ENCODE results near the gene GNG4. TPM values are rescaled to one million over a fixed set of nuclear protein-coding genes. Genes with fewer than 3 reads are reported as not detected.

The GNG4 gene
- total and polyA plus RNA-seq, 9 of the 15 experiments (the other 6 are each of a cell fraction or from before 2014, with no cell fraction given) = 0.06 to 0.58 (median 0.08) TPM; not detected in 4

DNA sequence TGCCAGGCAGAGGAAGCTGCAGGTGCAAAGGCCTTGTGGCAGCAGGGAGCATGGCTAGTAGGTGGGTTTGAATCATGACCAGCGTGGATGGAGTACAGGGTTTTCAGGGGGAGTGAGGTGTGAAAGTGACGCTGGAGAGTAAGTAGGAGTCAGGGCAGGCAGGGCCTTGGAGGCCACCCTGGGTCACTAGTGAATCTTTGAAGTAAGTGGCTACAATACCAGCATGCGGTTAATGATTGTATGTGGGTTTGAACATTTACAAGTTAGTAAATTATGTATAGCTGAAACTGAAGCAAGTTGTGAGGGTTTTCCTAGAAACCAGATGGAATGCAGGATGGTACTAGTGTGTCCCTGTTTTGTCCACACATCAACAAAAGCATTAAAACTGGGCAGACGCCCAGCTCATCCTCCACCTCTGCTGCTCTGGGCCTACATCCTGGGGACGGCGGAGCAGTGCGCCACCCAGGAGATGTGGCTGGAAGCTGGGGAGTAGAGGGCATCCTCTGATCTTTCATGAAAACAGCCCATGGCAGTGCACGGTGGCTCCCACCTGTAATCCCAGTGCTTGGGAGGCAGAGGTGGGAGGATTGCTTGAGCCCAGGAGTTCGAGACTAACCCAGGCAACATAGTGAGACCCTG, 104.2 kb downstream of the GNG4 start:
- POLR2A ChIA-PET = no interaction called here
- intact Hi-C loops (cut with micrococcal nuclease) = no loop called here
- TF ChIP-seq ETS2 (tag; IDR thresholded peaks at IDR 0.05; ENCODE audit: borderline replicate concordance, poor library complexity, severe bottlenecking) (no peak), ZNF239 (CRISPR knock-in tag; IDR thresholded peaks at IDR 0.05) (no peak), TBP (optimal IDR thresholded peaks at IDR 0.05; ENCODE audit: low read depth, low read length) (no peak), PHF20 (IDR thresholded peaks at IDR 0.05; ENCODE audit: partially characterized antibody) (no peak), TCF7L2 (IDR thresholded peaks at IDR 0.05; ENCODE audit: low read depth, low read length) (no peak), ZNF23 (CRISPR knock-in tag; IDR thresholded peaks at IDR 0.05) (no peak), MBD2 (IDR thresholded peaks at IDR 0.05; ENCODE audit: borderline replicate concordance, low read depth) (no peak), BRD4 (IDR thresholded peaks at IDR 0.05) (no peak)
- TF ChIP-seq, protein P1, sequence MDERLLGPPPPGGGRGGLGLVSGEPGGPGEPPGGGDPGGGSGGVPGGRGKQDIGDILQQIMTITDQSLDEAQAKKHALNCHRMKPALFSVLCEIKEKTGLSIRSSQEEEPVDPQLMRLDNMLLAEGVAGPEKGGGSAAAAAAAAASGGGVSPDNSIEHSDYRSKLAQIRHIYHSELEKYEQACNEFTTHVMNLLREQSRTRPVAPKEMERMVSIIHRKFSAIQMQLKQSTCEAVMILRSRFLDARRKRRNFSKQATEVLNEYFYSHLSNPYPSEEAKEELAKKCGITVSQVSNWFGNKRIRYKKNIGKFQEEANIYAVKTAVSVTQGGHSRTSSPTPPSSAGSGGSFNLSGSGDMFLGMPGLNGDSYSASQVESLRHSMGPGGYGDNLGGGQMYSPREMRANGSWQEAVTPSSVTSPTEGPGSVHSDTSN (CRISPR knock-in tag; IDR thresholded peaks at IDR 0.05; ENCODE audit: low read depth) = no peak
- TF ChIP-seq, protein P1 (tag; conservative IDR thresholded peaks at IDR 0.05; ENCODE audit: low read depth) = no peak
- TF ChIP-seq, protein P2, sequence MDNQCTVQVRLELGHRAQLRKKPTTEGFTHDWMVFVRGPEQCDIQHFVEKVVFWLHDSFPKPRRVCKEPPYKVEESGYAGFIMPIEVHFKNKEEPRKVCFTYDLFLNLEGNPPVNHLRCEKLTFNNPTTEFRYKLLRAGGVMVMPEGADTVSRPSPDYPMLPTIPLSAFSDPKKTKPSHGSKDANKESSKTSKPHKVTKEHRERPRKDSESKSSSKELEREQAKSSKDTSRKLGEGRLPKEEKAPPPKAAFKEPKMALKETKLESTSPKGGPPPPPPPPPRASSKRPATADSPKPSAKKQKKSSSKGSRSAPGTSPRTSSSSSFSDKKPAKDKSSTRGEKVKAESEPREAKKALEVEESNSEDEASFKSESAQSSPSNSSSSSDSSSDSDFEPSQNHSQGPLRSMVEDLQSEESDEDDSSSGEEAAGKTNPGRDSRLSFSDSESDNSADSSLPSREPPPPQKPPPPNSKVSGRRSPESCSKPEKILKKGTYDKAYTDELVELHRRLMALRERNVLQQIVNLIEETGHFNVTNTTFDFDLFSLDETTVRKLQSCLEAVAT (IDR thresholded peaks at IDR 0.05) = no peak
- TF ChIP-seq, protein P3, sequence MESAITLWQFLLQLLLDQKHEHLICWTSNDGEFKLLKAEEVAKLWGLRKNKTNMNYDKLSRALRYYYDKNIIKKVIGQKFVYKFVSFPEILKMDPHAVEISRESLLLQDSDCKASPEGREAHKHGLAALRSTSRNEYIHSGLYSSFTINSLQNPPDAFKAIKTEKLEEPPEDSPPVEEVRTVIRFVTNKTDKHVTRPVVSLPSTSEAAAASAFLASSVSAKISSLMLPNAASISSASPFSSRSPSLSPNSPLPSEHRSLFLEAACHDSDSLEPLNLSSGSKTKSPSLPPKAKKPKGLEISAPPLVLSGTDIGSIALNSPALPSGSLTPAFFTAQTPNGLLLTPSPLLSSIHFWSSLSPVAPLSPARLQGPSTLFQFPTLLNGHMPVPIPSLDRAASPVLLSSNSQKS (CRISPR knock-in tag; IDR thresholded peaks at IDR 0.05) = no peak
- TF ChIP-seq, protein P4, sequence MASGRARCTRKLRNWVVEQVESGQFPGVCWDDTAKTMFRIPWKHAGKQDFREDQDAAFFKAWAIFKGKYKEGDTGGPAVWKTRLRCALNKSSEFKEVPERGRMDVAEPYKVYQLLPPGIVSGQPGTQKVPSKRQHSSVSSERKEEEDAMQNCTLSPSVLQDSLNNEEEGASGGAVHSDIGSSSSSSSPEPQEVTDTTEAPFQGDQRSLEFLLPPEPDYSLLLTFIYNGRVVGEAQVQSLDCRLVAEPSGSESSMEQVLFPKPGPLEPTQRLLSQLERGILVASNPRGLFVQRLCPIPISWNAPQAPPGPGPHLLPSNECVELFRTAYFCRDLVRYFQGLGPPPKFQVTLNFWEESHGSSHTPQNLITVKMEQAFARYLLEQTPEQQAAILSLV (tag; IDR thresholded peaks at IDR 0.05) = no peak
- TF ChIP-seq, protein P5, sequence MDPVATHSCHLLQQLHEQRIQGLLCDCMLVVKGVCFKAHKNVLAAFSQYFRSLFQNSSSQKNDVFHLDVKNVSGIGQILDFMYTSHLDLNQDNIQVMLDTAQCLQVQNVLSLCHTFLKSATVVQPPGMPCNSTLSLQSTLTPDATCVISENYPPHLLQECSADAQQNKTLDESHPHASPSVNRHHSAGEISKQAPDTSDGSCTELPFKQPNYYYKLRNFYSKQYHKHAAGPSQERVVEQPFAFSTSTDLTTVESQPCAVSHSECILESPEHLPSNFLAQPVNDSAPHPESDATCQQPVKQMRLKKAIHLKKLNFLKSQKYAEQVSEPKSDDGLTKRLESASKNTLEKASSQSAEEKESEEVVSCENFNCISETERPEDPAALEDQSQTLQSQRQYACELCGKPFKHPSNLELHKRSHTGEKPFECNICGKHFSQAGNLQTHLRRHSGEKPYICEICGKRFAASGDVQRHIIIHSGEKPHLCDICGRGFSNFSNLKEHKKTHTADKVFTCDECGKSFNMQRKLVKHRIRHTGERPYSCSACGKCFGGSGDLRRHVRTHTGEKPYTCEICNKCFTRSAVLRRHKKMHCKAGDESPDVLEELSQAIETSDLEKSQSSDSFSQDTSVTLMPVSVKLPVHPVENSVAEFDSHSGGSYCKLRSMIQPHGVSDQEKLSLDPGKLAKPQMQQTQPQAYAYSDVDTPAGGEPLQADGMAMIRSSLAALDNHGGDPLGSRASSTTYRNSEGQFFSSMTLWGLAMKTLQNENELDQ (CRISPR knock-in tag; IDR thresholded peaks at IDR 0.05; ENCODE audit: borderline replicate concordance) = no peak

More for the DNA sequence above, 104.2 kb downstream of the GNG4 start:
- H2AFZ ChIP-seq (ENCODE audit: low read depth, low read length) = no peak overlapping the region
- no peak for FAIRE-seq
- H4K20me1 ChIP-seq (replicated peaks; ENCODE audit: control insufficient read depth, insufficient read depth, low read length) = no peaks in the 10 kb centered on the region
- H3K27ac ChIP-seq (ENCODE audit: extremely low read depth, low read depth, low read length) = no peak overlapping the region
- WGBS (ENCODE audit: insufficient coverage, low coverage, missing lambda C conversion rate) = 2% methylated on average over 9 of the region's 9 CpGs
- no peak overlapping the region for H3K9ac ChIP-seq (ENCODE audit: insufficient read depth in 1 of 2, low read depth in 2 of 2, low read length in 2 of 2)
- H3K36me3 ChIP-seq (ENCODE audit: control insufficient read depth, insufficient read depth, low read length) = no peaks in the 10 kb centered on the region
- H3K9me1 ChIP-seq (ENCODE audit: control insufficient read depth, insufficient read depth, low read length) = no peaks in the 10 kb centered on the region
- no peaks in the 10 kb centered on the region for H3K9me3 ChIP-seq (replicated peaks; ENCODE audit: control insufficient read depth, insufficient read depth, low read depth, low read length)
- no peaks in the 10 kb centered on the region for H3K4me1 ChIP-seq (replicated peaks in 1 of 2; ENCODE audit: control insufficient read depth in 2 of 2, insufficient read depth in 2 of 2, low read length in 2 of 2)
- H3K4me3 ChIP-seq = no peak overlapping the region
- no peak for DNase-seq (ENCODE audit: extremely low read depth in 1 of 4, low spot score in 3 of 4)
- peaks cover 49 to 65% of the 10 kb centered on the region in 2 experiments for H3K27me3 ChIP-seq (ENCODE audit: control insufficient read depth in 2 of 2, insufficient read depth in 2 of 2, low read length in 2 of 2)
- CTCF ChIA-PET (ENCODE audit: low intra/inter-chr PET ratio) = interaction anchor here (0.7 kb wide), 1 partner anchor 1161 kb away, joined by 3 read pairs; no protein-coding TSS in a partner anchor
- H3K79me2 ChIP-seq (ENCODE audit: control insufficient read depth, insufficient read depth, low read length) = no peaks in the 10 kb centered on the region
- no peak for ATAC-seq
- H3K4me2 ChIP-seq (ENCODE audit: insufficient read depth, low read length) = no peak overlapping the region
- BruUV-seq (replicated peaks) = no TSS peak
- in situ Hi-C loops (cut with MboI) = no loop called here

All from K562 (cell line).